Type B pancreatic cell (in vitro differentiated cells): ENCODE measurements around the gene PERCC1. TPM values are rescaled to one million over a fixed set of nuclear protein-coding genes. Genes with fewer than 3 reads are reported as not detected.
"Not testable (repeated sequence)": the region's sequence is repeated elsewhere in the genome, so short reads cannot be mapped to it uniquely, and the experiment has no call there.

Experiments
- DNase-seq: peaks from one replicate; pipeline ENCODE4 v3.0.0; 2021; ENCODE audit warnings: mixed read lengths; ENCODE audit not compliant: unreplicated experiment; ENCODE audit errors: extremely low spot score
- H3K27ac Mint-ChIP-seq: 2 replicates; pipeline ENCODE4 v1.8.0; 2021; ENCODE audit warnings: mild to moderate bottlenecking, mixed read lengths
- H3K27me3 Mint-ChIP-seq: 2 replicates; pipeline ENCODE4 v1.8.0; 2021; ENCODE audit warnings: mixed read lengths
- H3K36me3 Mint-ChIP-seq: 2 replicates; pipeline ENCODE4 v1.8.0; 2021; ENCODE audit warnings: mixed read lengths
- H3K4me1 Mint-ChIP-seq: one replicate; pipeline ENCODE4 v1.8.0; 2021; ENCODE audit warnings: mixed read lengths; ENCODE audit not compliant: unreplicated experiment
- H3K4me3 Mint-ChIP-seq: 2 replicates; pipeline ENCODE4 v1.8.0; 2021; ENCODE audit warnings: mild to moderate bottlenecking, mixed read lengths
- H3K9me3 Mint-ChIP-seq: 2 replicates; pipeline ENCODE4 v1.8.0; 2021; ENCODE audit warnings: mixed read lengths
- CTCF ChIP-seq: fragments of 200-600 bp; sonication (generic); conservative IDR thresholded peaks from 2 replicates; pipeline ENCODE4 v1.5.0; 2021; ENCODE audit warnings: antibody characterized with exemption, mild to moderate bottlenecking
- total RNA-seq: library from RNA; stranded (reverse); gene quantifications from 2 replicates; pipeline ENCODE4 v1.2.1, GENCODE V29; 2021; ENCODE audit warnings: low replicate concordance

PERCC1 gene
- total RNA-seq, 1 donor from 2014 or later: 0.77 TPM

- H3K4me1 Mint-ChIP-seq: no peaks in the 10 kb centered on the region
- no peaks in the 10 kb centered on the region for H3K27me3 Mint-ChIP-seq
- no peak overlapping the region for H3K27ac Mint-ChIP-seq
- no peak overlapping the region for H3K4me3 Mint-ChIP-seq
- H3K9me3 Mint-ChIP-seq: no peaks in the 10 kb centered on the region
- no peaks in the 10 kb centered on the region for H3K36me3 Mint-ChIP-seq
- TF ChIP-seq CTCF: no peak
- DNase-seq: no peak
Measured at GRCh38 chr16:1437606-1438005, 6.7 kb downstream of the PERCC1 start.

- Mint-ChIP-seq H3K4me3 (no peak overlapping the region), H3K4me1 (no peaks in the 10 kb centered on the region), H3K9me3 (no peaks in the 10 kb centered on the region), H3K27ac (no peak overlapping the region), H3K36me3 (no peaks in the 10 kb centered on the region), H3K27me3 (no peaks in the 10 kb centered on the region)
- no peak for DNase-seq
- no peak for TF ChIP-seq CTCF
Measured at GRCh38 chr16:1438229-1439057, 7.6 kb downstream of the PERCC1 start.

GRCh38 chr16:1439058-1439698 lies 8.3 kb downstream of the PERCC1 start:
- DNase-seq: no peak
- no peak overlapping the region for H3K27ac Mint-ChIP-seq
- H3K4me3 Mint-ChIP-seq: no peak overlapping the region
- H3K36me3 Mint-ChIP-seq: no peaks in the 10 kb centered on the region
- no peaks in the 10 kb centered on the region for H3K27me3 Mint-ChIP-seq
- TF ChIP-seq CTCF: no peak
- no peaks in the 10 kb centered on the region for H3K9me3 Mint-ChIP-seq
- H3K4me1 Mint-ChIP-seq: no peaks in the 10 kb centered on the region

- DNase-seq, H3K36me3 Mint-ChIP-seq, H3K4me3 Mint-ChIP-seq, H3K9me3 Mint-ChIP-seq, H3K27ac Mint-ChIP-seq, H3K4me1 Mint-ChIP-seq, H3K27me3 Mint-ChIP-seq: not testable (repeated sequence)
Measured at GRCh38 chr16:1439699-1440074, 8.8 kb downstream of the PERCC1 start.

GRCh38 chr16:1441391-1441829 lies 10.5 kb downstream of the PERCC1 start:
- Mint-ChIP-seq H3K4me3 (no peak overlapping the region), H3K27me3 (no peaks in the 10 kb centered on the region), H3K27ac (no peak overlapping the region), H3K4me1 (no peaks in the 10 kb centered on the region), H3K36me3 (no peaks in the 10 kb centered on the region), H3K9me3 (no peaks in the 10 kb centered on the region)
- DNase-seq: no peak
- TF ChIP-seq CTCF: no peak

GRCh38 chr16:1442697-1443096 lies 11.8 kb downstream of the PERCC1 start:
- no peak for TF ChIP-seq CTCF
- H3K27me3 Mint-ChIP-seq: no peaks in the 10 kb centered on the region
- no peaks in the 10 kb centered on the region for H3K9me3 Mint-ChIP-seq
- no peak overlapping the region for H3K4me3 Mint-ChIP-seq
- no peak for DNase-seq
- H3K4me1 Mint-ChIP-seq: no peaks in the 10 kb centered on the region
- H3K36me3 Mint-ChIP-seq: no peaks in the 10 kb centered on the region
- H3K27ac Mint-ChIP-seq: no peak overlapping the region
